Mucosa of stomach (tissue), 1 donor: ENCODE measurements around the gene SLC5A8.

ENCODE experiments used
- H3K27me3 ChIP-seq: one replicate; pipeline ENCODE4 v1.7.0; 2013; ENCODE audit warnings: mild to moderate bottlenecking, low read length; ENCODE audit not compliant: control insufficient read depth, insufficient read depth
- H3K36me3 ChIP-seq: one replicate; pipeline ENCODE4 v1.7.0; 2013; ENCODE audit warnings: low read length; ENCODE audit not compliant: control insufficient read depth, insufficient read depth
- H3K4me1 ChIP-seq: one replicate; pipeline ENCODE4 v1.7.0; 2013; ENCODE audit warnings: mild to moderate bottlenecking, low read length; ENCODE audit not compliant: control insufficient read depth, insufficient read depth
- H3K4me3 ChIP-seq: one replicate; pipeline ENCODE4 v1.7.0; 2013; ENCODE audit warnings: low read length
- H3K9ac ChIP-seq: one replicate; pipeline ENCODE4 v1.7.0; 2013; ENCODE audit warnings: mild to moderate bottlenecking, low read length, moderate library complexity
- H3K9me3 ChIP-seq: one replicate; pipeline ENCODE4 v1.7.0; 2013; ENCODE audit warnings: mild to moderate bottlenecking, low read length, moderate library complexity; ENCODE audit not compliant: control insufficient read depth
- donor health status: Pancreatic carcinoma.

SLC5A8 gene

DNA sequence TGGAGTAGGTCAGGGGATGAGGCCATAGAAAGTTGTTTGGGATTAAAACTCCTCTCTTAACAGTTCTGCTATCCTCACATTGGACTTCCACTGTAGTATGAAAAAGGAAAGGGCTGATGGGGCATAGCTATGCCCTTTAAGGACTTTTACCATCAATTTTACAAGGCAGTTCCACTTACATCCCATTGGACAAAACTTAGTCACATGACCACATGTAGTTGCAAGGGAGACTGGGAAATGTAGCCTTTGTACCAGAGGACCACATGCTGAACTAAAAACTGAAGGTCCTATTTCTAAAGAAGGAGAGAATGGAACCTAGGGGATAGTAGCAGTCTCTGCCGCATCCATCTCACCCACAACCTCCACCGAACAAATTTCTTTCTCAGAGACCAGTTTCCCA, 6.8 kb upstream of the SLC5A8 start:
- Histone ChIP-seq H3K4me3 (no peak overlapping the region), H3K9ac (no peak overlapping the region), H3K36me3 (no peaks in the 10 kb centered on the region), H3K27me3 (no peaks in the 10 kb centered on the region), H3K9me3 (no peaks in the 10 kb centered on the region), H3K4me1 (no peaks in the 10 kb centered on the region)

GRCh38 chr12:101207086-101207780, 2.8 kb downstream of the SLC5A8 start:
- Histone ChIP-seq H3K4me3 (no peak overlapping the region), H3K4me1 (no peaks in the 10 kb centered on the region), H3K9me3 (no peaks in the 10 kb centered on the region), H3K9ac (no peak overlapping the region), H3K27me3 (peaks cover 22% of the 10 kb centered on the region), H3K36me3 (no peaks in the 10 kb centered on the region)

DNA sequence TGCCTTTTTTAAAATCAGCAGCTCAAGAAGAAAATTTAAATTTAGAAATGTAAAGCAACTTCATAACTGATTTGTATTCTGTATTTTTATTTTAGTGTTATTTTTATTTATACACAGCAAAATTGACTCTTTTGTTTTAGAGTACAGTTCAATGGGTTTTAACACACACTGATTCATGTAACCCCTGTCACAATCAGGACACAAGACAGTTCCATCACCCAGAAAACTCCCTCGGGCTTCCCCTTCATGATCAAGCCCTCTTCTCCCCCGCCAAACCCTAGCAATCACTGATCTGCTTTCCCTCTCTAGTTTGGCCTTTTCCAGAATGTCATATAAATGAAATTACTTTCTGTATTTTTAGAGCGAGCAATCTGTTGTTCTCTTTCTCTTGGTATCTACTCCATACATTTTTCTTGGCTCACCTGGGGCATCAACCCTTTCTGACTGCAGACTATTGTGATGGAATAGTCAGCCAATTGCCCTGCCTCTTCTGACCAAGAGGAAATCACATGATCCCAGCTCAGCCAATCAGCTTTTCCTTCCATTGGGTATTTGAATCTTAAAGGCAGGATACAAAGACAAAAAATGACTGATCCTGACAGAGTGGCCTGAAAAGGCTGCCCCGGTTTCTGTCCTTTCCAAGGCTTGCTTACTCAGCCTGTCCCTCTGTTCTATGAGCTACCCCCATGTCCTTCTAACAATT, 5.3 kb downstream of the SLC5A8 start:
- Histone ChIP-seq H3K4me3 (no peak overlapping the region), H3K9me3 (no peaks in the 10 kb centered on the region), H3K36me3 (no peaks in the 10 kb centered on the region), H3K4me1 (no peaks in the 10 kb centered on the region), H3K27me3 (peaks cover 17% of the 10 kb centered on the region), H3K9ac (no peak overlapping the region)

- Histone ChIP-seq H3K27me3 (no peaks in the 10 kb centered on the region), H3K4me3 (no peak overlapping the region), H3K4me1 (no peaks in the 10 kb centered on the region), H3K36me3 (no peaks in the 10 kb centered on the region), H3K9ac (no peak overlapping the region), H3K9me3 (no peaks in the 10 kb centered on the region)
Observed at GRCh38 chr12:101200824-101201223, 9.2 kb downstream of the SLC5A8 start.

DNA sequence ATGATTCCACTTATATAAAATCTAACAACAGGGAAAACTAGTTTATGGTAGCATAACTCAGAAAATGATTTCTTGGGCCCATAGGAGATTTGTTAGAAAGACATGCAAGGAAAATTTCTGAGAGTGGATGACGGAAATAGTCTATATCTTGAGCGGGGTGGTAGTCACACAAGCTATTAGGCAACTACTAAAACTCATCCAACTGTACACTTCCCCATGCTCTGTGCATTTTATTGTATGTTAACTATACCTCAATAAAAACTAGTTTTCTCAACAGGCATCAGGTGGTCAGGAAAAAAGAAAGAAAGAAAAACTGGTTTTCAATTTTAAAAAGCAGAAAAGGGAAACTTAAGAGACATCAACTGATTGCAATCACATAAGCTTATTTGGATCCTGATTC, 9.9 kb downstream of the SLC5A8 start:
- Histone ChIP-seq H3K27me3 (no peaks in the 10 kb centered on the region), H3K9me3 (no peaks in the 10 kb centered on the region), H3K4me1 (no peaks in the 10 kb centered on the region), H3K9ac (no peak overlapping the region), H3K4me3 (no peak overlapping the region), H3K36me3 (no peaks in the 10 kb centered on the region)

DNA sequence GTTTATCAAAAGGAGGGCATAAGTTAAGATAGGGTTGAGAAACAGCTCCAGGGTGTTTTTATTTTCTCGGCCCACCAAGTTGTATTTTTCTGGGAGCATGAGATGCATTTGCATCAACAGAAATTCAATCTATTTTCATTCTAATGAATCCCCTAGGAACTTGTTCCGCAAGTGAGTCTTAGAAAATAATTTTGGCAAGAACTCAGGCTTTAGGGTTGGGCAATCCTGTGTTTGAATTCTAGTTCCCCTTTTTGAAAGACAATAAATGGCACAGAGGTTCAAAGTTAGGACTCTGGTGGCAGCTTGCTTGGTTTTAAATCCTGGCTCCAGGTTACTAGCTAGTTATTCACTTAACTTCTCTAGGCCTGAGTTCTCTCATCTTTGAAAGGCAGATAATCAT, 23.7 kb downstream of the SLC5A8 start:
- no peaks in the 10 kb centered on the region for H3K27me3 ChIP-seq
- H3K9ac ChIP-seq, result no peak overlapping the region
- no peak overlapping the region for H3K4me3 ChIP-seq
- H3K36me3 ChIP-seq, result no peaks in the 10 kb centered on the region
- H3K9me3 ChIP-seq, result no peaks in the 10 kb centered on the region
- no peaks in the 10 kb centered on the region for H3K4me1 ChIP-seq

DNA sequence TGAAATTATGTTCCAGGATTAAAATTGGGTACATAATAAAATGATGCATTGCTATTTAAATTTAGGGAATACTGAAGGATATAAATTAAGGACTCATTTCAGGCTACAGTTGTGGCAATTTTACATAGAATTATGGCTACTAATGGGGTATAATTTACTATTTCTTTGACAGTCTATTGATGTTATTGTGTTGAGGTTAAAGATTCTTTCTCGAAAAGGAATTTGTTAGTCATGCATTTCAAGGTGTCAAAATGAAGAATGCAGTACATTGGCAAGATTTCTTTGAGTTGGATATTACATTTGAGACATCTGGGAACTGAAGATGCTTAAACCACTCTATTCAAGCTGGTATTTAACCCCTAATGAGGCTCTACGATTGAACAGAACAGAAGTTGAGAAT, 28.3 kb downstream of the SLC5A8 start:
- Histone ChIP-seq H3K27me3 (no peaks in the 10 kb centered on the region), H3K9me3 (no peaks in the 10 kb centered on the region), H3K36me3 (no peaks in the 10 kb centered on the region), H3K4me1 (no peaks in the 10 kb centered on the region), H3K9ac (no peak overlapping the region), H3K4me3 (no peak overlapping the region)

DNA sequence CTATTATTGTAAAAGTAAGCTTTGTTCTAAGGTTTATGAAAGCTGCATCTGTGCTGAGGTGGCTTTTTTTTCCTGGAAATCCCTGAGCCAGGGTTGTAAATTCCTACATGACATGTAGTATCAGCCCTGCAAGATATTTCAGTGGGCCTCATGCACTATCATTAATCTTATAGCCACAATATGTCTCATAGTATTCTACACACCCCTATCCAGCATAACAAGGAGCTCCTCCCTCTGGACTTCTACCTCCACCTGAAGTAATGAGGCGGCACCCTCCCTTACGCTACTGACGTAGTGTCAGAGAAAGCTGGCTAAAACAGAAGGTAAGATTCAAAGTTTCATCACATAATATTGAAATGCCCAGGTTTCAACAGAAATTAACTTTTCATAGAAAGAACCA, 35.5 kb downstream of the SLC5A8 start:
- H3K9me3 ChIP-seq, result no peaks in the 10 kb centered on the region
- no peak overlapping the region for H3K9ac ChIP-seq
- H3K36me3 ChIP-seq, result no peaks in the 10 kb centered on the region
- no peaks in the 10 kb centered on the region for H3K27me3 ChIP-seq
- no peaks in the 10 kb centered on the region for H3K4me1 ChIP-seq
- H3K4me3 ChIP-seq, result no peak overlapping the region

DNA sequence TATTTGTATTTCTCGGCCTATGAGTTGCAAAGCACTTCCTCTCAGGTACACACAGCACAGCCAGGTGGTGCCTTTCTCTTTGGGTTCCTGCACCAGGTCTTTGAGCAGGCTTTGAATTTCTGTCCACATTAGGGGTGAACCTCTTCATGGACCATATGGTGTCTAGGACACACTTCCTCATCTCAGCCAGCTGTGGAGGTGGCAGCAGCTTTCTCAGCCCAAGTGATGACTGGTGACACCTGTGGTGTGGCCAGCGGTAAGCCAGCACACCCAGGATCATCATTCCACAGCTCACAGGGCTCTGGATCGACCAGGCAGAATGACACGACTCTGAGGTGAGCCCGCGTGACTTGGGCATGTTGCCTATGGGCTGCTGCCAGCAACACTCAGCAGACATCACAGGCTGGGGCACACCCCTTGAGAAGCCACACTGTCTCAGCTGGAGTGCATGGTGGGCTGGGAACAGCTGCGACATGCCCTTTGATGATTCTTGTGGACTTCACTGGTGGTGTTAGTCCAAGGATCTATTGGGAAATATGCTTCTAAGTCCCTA, 36.8 kb downstream of the SLC5A8 start:
- no peaks in the 10 kb centered on the region for H3K36me3 ChIP-seq
- no peaks in the 10 kb centered on the region for H3K4me1 ChIP-seq
- H3K27me3 ChIP-seq, result no peaks in the 10 kb centered on the region
- H3K9me3 ChIP-seq, result no peaks in the 10 kb centered on the region
- no peak overlapping the region for H3K9ac ChIP-seq
- no peak overlapping the region for H3K4me3 ChIP-seq

GRCh38 chr12:101172316-101172715, 37.7 kb downstream of the SLC5A8 start:
- H3K27me3 ChIP-seq, result no peaks in the 10 kb centered on the region
- H3K9me3 ChIP-seq, result no peaks in the 10 kb centered on the region
- H3K9ac ChIP-seq, result no peak overlapping the region
- H3K4me1 ChIP-seq, result no peaks in the 10 kb centered on the region
- no peaks in the 10 kb centered on the region for H3K36me3 ChIP-seq
- no peak overlapping the region for H3K4me3 ChIP-seq

DNA sequence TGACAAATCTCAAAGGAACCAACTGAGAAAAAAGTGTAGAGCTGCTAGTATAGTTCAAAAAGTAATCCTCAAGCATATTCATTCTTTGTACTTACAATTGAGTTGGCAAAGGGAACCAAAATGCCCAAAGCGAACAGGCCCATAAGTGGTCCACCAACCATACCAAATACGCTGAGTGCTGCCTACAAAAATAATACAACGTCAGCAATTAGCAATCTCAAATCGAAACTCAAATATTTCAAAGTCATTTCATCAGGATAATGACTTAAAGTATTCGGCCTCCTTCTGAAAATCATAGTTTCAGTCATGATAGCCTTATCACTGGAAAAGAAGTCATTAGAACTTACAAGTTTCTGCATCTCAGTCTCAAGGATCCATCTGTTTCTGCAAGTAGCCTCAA, 42.0 kb downstream of the SLC5A8 start:
- H3K9me3 ChIP-seq, result no peaks in the 10 kb centered on the region
- no peaks in the 10 kb centered on the region for H3K36me3 ChIP-seq
- no peak overlapping the region for H3K4me3 ChIP-seq
- H3K27me3 ChIP-seq, result no peaks in the 10 kb centered on the region
- H3K4me1 ChIP-seq, result no peaks in the 10 kb centered on the region
- no peak overlapping the region for H3K9ac ChIP-seq

DNA sequence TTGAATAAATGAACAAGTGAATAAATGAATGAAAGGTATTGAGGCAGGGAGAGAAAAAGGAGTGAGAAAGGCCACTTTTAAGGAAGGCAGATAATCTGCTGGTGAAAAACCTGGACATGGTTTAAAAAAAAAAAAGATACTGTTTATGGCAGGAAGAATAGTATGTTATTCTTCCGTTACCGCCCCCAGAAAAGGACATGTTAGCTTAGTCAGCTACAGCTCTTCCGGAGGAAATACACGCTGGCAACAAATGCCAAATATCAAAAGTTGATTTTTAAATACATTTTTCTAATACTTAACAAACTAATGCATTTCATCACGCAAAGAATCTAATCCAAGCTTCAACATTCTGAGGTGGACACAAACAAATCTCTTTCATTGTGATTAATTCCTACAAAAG, 43.2 kb downstream of the SLC5A8 start:
- H3K9me3 ChIP-seq, result no peaks in the 10 kb centered on the region
- H3K36me3 ChIP-seq, result no peaks in the 10 kb centered on the region
- H3K9ac ChIP-seq, result no peak overlapping the region
- no peaks in the 10 kb centered on the region for H3K4me1 ChIP-seq
- no peaks in the 10 kb centered on the region for H3K27me3 ChIP-seq
- H3K4me3 ChIP-seq, result no peak overlapping the region
